IPS DF 4.7 (cell line): ENCODE data around the gene MGAT4A.
"Not testable (repeated sequence)": the region's sequence is repeated elsewhere in the genome, so short reads cannot be mapped to it uniquely, and the experiment has no call there.

Experiments
- DNase-seq: peaks from one replicate; pipeline ENCODE4 v3.0.0-alpha.2; 2013; ENCODE audit warnings: low spot score; ENCODE audit errors: extremely low read depth

MGAT4A gene

GRCh38 chr2:98607741-98608115, 123.2 kb downstream of the MGAT4A start:
- DNase-seq: no peak

DNA sequence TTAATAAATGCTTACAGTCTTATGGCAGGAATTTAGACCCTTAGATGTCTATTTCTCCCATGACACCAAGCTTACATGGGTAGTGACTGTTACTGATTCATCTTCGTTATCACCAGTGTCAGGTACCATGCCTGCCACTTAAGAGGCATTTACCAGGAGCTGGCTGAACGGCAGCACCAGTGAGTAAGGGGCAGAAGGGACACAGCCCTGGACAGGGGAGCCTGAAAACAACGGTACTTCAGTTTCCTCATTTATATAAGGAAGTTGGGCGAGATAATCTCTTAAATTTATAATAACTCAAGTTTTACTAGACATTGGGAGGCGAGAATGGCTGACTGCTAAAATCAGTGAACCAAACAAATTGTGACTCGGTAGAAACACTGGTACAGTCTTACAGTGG, 123.8 kb downstream of the MGAT4A start:
- no peak for DNase-seq

DNA sequence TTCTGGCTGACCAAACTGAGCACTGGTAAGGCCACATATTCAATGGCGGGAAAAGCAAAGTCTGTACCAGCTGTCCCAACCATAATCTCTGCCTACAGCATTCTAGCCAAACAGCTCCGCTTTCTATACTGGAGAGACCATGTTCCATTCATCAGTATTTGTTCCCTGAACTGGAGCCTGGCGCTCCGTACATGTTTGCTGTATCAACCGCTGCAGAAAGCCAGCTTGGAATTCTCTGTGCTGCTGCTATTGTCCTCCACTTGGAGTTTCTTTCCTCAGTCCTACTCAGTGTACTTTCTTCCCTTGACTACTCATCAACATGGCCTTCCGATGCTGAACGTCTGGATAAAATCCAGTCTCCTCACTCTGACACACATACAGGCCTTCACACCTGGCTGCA, 124.5 kb downstream of the MGAT4A start:
- DNase-seq: no peak

GRCh38 chr2:98605076-98605475, 125.9 kb downstream of the MGAT4A start:
- DNase-seq: no peak

GRCh38 chr2:98604547-98604946, 126.4 kb downstream of the MGAT4A start:
- DNase-seq: no peak

- DNase-seq: no peak
Measured at GRCh38 chr2:98601532-98602132, 129.3 kb downstream of the MGAT4A start.

GRCh38 chr2:98598781-98599428, 132.0 kb downstream of the MGAT4A start:
- DNase-seq: no peak

- not testable (repeated sequence) for DNase-seq
Measured at GRCh38 chr2:98594665-98595064, 136.3 kb downstream of the MGAT4A start.

DNA sequence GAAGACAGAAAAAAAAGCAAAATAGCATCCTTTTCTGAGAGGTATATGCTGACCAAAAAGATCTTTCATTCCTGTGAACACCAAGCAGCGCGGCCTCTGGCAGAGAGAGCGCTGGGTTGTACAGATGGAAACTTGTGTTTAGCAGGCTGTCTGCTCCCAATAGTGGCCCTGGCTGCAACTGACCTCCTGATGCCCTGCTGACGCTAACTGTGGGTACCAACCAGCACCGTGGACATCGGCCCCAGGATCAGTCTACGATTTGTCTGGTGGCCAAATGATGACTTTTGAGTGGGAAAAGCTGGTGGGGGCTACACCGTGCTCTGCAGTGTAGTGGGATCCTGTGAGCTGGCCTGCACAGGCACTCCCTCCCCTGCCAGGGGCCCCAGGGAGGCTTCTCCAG, 138.4 kb downstream of the MGAT4A start:
- DNase-seq: no peak

DNA sequence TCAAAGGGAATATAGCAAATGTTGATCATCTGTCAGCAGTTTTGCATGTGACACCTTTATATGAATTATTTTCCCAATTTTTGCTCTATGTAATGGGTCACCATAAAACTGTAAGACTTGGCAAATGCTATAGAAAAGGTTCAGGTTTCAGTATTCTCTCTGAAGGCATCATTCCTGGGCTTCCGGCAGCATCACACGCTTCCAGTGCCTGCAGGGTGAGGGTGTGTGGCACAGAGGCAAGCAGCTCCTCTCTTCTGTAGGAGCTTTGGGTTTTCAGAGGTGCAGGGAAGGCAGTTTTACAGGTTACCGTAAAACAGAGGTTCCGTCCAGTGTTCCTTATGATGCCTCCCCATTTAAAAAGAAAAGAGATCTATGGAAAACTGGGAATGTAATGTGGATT, 141.4 kb downstream of the MGAT4A start:
- no peak for DNase-seq

DNA sequence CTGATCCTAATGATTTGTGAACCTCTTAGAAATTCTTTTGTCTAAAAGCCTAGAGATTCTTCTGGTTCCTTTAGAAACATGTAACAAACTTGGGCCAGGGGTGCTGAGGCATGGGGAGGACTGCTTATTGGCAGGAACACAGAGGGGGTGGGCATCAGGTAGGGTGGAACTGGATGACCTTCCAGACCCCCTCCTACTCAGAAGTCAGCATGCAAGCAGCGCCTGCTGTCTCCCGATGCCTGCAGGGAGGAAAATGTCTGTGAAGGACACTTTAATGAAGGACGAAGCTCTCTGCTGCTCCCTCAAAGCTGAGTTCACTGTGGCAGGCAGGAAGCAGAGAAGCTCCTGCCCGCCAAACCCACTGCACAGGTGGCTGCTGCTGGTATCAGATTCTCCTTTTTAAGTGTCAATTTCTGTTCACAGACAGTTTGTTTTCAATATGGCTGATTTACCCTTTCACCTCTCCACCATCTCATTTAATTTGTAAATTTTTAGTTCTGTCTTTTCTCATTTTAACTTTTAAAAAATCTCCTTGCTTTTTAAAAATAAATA, 142.0 kb downstream of the MGAT4A start:
- DNase-seq: no peak

DNA sequence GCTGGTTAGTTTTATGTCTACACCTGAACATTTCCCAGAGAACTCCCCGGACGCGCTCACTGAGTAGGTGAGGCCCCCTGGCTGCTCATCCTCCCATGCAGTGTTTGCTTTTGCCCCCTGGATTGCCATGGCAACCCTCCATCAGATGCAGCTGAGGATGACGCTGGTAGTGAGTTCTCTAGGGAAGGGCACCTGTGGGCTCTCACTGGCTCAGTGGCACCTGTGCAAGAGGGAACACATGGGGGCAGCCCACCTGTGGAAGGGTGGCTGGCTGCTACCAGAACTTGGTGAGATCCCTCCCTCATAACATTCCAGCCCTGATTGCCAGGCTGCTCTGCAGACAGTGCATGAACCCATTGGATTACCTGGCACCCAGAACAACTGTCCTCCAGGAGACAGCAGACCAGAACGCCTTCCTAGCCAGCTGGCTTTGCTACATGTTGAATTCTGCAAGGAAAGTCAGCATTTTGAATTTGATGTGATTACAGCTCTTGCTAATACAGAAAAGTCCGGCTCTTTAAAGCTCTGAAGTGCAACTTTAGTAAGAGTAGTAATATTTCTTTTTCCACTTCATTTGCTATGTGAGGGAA, 144.3 kb downstream of the MGAT4A start:
- no peak for DNase-seq

GRCh38 chr2:98585386-98585785, 145.5 kb downstream of the MGAT4A start:
- no peak for DNase-seq

- no peak for DNase-seq
Measured at GRCh38 chr2:98583816-98584618, 146.9 kb downstream of the MGAT4A start.

DNA sequence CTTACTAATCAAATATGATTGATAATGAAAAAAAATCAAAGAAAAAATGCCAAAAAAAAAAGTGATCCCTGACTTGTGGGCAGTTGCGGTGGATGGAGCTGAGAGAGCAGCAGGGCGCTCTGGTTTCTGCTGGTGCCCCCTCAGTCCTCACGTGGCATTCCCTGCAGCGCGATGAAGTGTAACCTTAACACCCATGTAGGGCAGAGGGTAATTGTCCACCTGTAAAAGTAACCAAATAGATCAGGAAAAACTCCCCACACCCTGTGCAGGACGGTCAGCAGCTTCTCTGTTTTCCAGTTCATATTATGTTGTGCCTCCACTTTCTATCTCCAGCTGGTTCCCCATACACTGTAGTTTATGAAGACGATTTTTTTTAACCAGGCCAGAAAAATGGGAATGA, 147.7 kb downstream of the MGAT4A start:
- DNase-seq: no peak

DNA sequence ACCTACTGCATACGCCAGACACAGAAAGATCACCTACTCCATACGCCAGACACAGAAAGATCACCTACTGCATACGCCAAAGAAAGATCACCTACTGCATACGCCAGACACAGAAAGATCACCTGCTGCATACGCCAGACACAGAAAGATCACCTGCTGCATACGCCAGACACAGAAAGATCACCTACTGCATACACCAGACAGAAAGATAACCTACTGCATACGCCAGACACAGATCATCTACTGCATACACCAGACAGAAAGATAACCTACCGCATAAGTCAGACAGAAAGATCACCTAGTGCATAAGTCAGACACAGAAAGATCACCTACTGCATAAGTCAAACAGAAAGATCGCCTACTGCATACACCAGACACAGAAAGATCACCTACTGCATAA, 148.4 kb downstream of the MGAT4A start:
- no peak for DNase-seq

- DNase-seq: no peak
Measured at GRCh38 chr2:98580656-98581284, 150.2 kb downstream of the MGAT4A start.

DNA sequence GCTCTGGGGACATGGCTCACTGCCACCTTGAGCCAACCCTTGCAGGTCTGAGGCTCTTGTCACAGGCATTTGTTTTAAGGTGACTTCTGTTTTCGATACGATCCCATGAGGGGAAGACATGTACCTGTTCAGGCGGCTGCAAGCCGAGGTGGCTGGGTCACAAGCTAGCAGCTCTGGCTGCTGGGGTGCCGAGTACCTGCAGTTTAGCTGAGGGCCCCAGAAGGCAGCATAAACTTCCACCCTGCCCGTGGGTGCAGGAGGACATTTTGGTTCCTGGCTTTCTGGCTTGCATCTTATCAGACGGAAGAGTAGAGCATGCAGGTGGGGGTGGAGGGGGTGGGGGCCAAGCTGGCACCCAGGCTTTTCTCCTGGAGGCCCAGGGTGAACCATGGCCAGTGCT, 151.0 kb downstream of the MGAT4A start:
- DNase-seq: no peak

DNA sequence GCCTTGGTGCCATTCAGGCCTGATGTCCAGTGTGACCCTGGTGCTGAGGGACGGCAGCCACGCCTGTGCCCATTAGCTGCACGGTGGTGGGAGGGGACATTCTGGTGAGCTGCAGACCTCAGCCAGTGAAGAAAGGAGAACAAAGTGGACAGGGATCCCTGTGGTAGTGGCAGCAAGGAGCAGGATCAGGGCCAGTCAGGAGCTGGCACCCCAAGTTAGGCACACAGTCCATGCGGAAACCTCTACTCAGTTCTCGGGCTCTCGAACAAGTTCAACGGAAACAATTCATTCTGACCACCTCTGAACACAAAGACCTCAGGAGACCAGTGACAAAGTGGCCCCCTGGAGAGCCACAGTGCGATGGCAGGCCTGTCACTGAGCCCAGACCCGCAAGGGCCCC, 152.7 kb downstream of the MGAT4A start:
- DNase-seq: no peak

DNA sequence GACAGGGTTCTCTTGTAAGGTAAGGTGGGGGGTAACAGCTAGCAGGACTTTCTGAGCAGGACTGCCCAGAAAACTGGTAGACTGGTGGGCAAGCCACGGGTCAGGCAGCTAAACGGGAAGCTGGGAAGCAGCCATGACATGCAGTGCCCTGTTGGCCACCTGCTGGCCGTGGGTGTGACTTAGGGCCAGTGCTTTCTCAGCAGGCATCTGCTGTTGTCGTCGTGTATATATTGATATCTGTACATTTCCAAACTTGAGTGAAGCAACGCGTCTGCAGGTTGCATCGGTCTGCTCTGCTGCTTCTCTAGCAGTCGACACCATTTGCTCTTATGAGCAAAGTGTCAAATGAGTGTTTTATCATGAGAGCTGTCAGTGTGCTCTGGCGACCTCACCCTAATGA, 153.6 kb downstream of the MGAT4A start:
- DNase-seq: no peak

DNA sequence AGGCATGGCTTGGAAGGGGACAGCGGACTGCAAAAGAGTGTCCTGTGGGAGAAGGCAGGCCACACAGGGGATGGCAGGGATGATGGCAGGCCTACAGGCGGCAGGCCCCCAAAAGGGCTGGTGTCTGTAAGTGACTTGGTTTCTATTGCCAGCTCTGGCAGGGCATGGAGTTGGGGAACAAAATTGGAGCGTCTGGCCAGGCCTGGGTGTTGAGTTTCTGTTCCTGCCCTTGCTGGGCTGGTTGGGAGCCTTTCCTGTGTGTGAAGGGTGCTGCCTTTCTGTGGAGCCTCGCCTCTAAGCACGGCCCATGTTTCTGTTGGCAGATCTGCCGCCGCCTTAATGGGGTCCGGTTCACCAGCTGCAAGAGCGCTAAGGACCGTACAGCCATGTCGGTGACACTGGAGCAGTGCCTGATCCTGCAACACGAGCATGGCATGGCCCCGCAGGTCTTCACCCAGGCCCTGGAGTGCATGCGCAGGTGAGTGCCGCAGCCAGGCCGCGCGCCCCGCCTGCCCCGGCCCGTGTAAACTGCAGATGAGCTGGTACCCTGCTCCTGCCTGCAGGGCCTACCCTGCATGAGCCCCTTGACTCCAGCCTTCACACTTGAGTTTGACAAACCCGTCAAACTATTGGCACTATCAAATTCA, 154.1 kb downstream of the MGAT4A start:
- DNase-seq: no peak
